Measurements from ENCODE around the gene CREB3L1. TPM values are rescaled to one million over a fixed set of nuclear protein-coding genes. Genes with fewer than 3 reads are reported as not detected.

Gene CREB3L1
- total and polyA plus RNA-seq, 7 donors = 0.66 to 63.1 (median 7.2) TPM

DNA sequence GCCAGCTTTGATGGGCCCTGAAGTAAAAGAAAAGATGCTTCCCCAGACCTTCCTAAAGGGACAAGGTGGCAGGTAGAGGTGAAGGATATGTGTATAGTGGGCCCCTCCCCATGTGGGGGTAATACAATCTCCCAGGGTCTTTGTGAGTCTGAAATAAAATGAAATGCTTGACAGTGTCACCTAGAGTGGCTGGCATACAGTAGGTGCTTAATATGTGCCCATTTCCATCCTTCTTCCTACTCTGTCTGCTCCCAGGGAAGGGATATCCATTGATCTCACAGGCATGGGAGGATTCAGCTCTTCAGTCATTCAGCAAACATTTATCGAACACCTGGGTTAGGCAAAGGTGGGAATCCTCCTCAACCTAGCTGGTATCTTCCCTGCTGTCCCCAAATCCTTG lies 6.1 kb upstream of the CREB3L1 start:
- no peak for TF ChIP-seq POLR2A (IDR thresholded peaks at IDR 0.05)
- no peak for TF ChIP-seq POLR2AphosphoS5 (IDR thresholded peaks at IDR 0.05)
- no peak for TF ChIP-seq EP300 (IDR thresholded peaks at IDR 0.05)
- TF ChIP-seq, protein P1, sequence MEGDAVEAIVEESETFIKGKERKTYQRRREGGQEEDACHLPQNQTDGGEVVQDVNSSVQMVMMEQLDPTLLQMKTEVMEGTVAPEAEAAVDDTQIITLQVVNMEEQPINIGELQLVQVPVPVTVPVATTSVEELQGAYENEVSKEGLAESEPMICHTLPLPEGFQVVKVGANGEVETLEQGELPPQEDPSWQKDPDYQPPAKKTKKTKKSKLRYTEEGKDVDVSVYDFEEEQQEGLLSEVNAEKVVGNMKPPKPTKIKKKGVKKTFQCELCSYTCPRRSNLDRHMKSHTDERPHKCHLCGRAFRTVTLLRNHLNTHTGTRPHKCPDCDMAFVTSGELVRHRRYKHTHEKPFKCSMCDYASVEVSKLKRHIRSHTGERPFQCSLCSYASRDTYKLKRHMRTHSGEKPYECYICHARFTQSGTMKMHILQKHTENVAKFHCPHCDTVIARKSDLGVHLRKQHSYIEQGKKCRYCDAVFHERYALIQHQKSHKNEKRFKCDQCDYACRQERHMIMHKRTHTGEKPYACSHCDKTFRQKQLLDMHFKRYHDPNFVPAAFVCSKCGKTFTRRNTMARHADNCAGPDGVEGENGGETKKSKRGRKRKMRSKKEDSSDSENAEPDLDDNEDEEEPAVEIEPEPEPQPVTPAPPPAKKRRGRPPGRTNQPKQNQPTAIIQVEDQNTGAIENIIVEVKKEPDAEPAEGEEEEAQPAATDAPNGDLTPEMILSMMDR (IDR thresholded peaks at IDR 0.05) = no peak
- peaks cover 0 to 53% (median 49%) of the 10 kb centered on the region in 4 donors for H3K4me1 ChIP-seq
- WGBS, 2 donors = 98 to 100% methylated on average over 1 of the region's 1 CpG

DNA sequence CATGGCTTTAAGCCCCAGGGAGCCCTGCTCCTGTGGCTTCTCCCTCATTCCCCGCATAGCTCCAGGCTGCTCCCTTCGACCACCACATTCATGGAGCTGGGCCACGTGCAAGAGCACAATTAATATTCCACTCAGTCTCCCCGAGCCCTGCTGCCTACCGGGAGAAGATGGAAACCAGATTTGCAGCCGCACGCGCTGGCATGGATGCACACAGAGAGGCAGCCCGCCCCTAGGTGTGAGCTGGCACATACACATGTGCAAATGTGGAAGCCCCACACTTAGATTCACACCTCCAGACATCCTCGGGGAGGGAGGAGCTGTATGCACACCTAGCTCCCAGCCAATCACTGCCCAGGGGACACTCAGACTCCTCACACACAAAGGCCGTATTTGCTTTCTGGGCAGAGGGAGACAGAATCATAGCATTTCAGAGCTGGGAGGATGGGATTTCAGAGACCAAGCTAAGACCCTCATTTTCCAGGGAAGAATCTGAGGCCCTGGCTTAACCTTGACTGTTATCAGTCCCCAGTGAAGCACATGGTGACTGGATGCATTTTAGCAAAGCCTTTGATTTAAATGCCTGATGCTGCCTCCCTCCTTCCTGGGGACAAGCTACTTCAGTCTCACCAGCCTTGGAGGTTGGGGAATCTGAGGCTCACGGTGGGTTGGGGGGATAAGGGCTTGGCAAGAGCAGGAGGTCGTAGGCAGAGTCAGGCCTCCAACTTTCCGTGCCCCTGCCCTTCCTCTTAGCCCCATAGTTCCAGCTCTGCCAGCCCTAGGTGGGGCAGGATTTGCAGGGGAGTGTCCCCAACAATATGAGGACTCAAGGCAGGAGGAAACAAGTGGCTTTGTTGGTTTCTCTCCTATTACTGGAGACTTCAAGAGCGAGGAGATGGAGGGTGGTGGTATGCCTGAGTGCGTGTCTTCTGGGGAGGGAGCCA lies 5.3 kb upstream of the CREB3L1 start:
- H3K9me3 ChIP-seq = no peaks in the 10 kb centered on the region
- 59 to 76% methylated on average over 16 of the region's 16 CpGs for WGBS, 2 donors
- no peaks in the 10 kb centered on the region for H3K36me3 ChIP-seq
- intact Hi-C loops (cut with DNase I) = loop anchor here (2.0 kb wide), 2 partner anchors 23 to 29 kb away; no protein-coding TSS in a partner anchor
- H3K27me3 ChIP-seq = peaks cover 0 to 10% (median 0%) of the 10 kb centered on the region in 3 donors
- H3K4me1 ChIP-seq = peaks cover 0 to 60% (median 57%) of the 10 kb centered on the region in 4 donors
- no peak for DNase-seq
- H3K27ac ChIP-seq = peak overlapping the region; percentile 68 to 86 (median 84)
- H3K4me3 ChIP-seq = no peak overlapping the region
- TF ChIP-seq EP300 (IDR thresholded peaks at IDR 0.05) = no peak
- no peak for TF ChIP-seq POLR2A (IDR thresholded peaks at IDR 0.05)
- TF ChIP-seq, protein P1 (IDR thresholded peaks at IDR 0.05) = no peak
- no peak for TF ChIP-seq POLR2AphosphoS5 (IDR thresholded peaks at IDR 0.05)

More for the DNA sequence above, 6.1 kb upstream of the CREB3L1 start:
- no peaks in the 10 kb centered on the region for H3K36me3 ChIP-seq
- peaks cover 0 to 2% (median 0%) of the 10 kb centered on the region in 3 donors for H3K27me3 ChIP-seq
- intact Hi-C loops (cut with DNase I) = no loop called here
- no peak overlapping the region for H3K4me3 ChIP-seq
- DNase-seq = no peak
- H3K27ac ChIP-seq = peak overlapping the region in 3 of 4 donors; percentile 83 to 86 (median 85)
- no peaks in the 10 kb centered on the region for H3K9me3 ChIP-seq

DNA sequence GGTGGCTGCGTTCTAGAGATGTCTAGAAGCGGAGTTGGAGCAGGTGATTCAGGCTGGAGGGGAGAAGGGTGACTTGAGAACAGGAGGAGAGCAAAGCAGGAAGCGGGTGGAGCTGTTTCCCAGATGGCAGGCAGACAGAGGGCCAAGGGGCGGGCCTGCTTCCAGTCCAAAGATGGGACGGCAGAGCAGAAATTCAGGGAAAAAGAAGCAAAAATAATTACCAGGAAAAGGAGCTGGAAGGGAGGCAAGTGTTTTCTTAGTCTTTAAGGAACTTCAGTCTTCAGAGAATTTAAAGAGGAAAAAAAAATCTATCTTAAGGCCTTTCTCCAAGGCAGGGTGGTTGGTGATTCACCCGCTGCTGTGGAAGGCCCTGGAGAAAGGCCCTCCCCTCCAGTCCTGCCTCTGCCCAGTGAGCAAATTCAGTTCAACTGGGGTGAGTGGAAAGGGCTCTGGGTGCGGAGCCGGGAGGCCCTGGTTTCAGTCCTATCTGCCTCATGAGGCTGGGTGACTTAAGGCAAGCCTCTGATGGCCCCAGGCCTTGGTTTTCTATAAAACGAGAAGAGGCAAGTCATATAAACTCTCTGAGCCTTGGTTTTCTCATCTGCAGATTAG lies 4.5 kb upstream of the CREB3L1 start:
- 10 to 41% methylated on average over 9 of the region's 9 CpGs for WGBS, 2 donors
- Histone ChIP-seq H3K9me3 (no peaks in the 10 kb centered on the region), H3K27me3 (peaks cover 0 to 16% (median 0%) of the 10 kb centered on the region in 3 donors), H3K4me1 (peaks cover 0 to 68% (median 65%) of the 10 kb centered on the region in 4 donors), H3K36me3 (no peaks in the 10 kb centered on the region), H3K4me3 (no peak overlapping the region), H3K27ac (peak overlapping the region; percentile 68 to 86 (median 84))
- intact Hi-C loops (cut with DNase I) = loop anchor here (2.0 kb wide), 2 partner anchors 22 to 30 kb away; no protein-coding TSS in a partner anchor
- peak; percentile 85 for DNase-seq
- TF ChIP-seq, protein P1 (IDR thresholded peaks at IDR 0.05) = no peak
- TF ChIP-seq EP300 (IDR thresholded peaks at IDR 0.05) (no peak), POLR2A (IDR thresholded peaks at IDR 0.05) (no peak), POLR2AphosphoS5 (IDR thresholded peaks at IDR 0.05) (peak in 1 of 4 donors; percentile 3)

DNA sequence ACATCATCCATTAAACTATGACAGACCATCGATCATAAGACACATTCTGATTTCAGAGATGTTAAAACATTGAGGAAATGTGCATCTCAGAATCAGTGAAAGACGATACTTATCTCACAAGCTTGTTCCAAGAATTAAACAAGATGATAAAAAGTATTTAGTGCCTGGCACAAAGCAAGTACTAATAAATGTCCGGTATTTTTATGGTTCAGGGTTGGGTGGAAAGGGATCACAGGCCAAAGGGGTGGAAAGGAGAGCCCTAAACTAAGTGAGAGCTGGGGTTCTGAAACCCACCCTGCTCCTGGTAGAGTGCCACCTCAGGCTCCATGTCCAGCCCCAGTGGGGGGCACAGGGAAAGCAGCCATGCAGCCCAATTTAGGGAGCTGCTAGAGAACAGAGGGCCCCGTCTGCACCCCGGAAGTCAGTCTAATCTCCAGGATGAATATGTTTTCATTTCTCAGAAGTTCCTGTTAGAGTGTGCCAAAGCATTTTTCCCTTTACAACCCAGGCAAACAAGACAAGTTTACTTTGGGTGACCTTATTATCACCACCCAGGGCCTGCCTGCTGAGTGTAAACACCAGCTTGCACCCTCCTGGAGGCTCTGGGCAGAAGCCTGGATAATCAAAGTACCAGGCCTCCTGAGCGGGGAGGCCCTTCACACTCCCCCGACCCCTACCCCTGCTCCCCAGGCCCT lies 3.8 kb upstream of the CREB3L1 start:
- H3K4me3 ChIP-seq = no peak overlapping the region
- peaks cover 0 to 75% (median 71%) of the 10 kb centered on the region in 4 donors for H3K4me1 ChIP-seq
- WGBS, 2 donors = 15 to 53% methylated on average over 7 of the region's 7 CpGs
- intact Hi-C loops (cut with DNase I) = loop anchor here (2.0 kb wide), 2 partner anchors 21 to 31 kb away; no protein-coding TSS in a partner anchor
- DNase-seq = no peak
- H3K27ac ChIP-seq = peak overlapping the region; percentile 68 to 86 (median 84)
- TF ChIP-seq EP300 (IDR thresholded peaks at IDR 0.05) (no peak), POLR2AphosphoS5 (IDR thresholded peaks at IDR 0.05) (peak in 1 of 4 donors; percentile 13)
- TF ChIP-seq, protein P1 (IDR thresholded peaks at IDR 0.05) = no peak
- no peaks in the 10 kb centered on the region for H3K36me3 ChIP-seq
- peaks cover 0 to 23% (median 0%) of the 10 kb centered on the region in 3 donors for H3K27me3 ChIP-seq
- no peaks in the 10 kb centered on the region for H3K9me3 ChIP-seq

Data from sigmoid colon (tissue), 7 donors.